ENCODE measurements around the gene CLDND2. TPM values are rescaled to one million over a fixed set of nuclear protein-coding genes. Genes with fewer than 3 reads are reported as not detected.

Gene CLDND2
- total and polyA plus RNA-seq, 2 experiments from 2014 or later, result 7.7 TPM; not detected in 1

DNA sequence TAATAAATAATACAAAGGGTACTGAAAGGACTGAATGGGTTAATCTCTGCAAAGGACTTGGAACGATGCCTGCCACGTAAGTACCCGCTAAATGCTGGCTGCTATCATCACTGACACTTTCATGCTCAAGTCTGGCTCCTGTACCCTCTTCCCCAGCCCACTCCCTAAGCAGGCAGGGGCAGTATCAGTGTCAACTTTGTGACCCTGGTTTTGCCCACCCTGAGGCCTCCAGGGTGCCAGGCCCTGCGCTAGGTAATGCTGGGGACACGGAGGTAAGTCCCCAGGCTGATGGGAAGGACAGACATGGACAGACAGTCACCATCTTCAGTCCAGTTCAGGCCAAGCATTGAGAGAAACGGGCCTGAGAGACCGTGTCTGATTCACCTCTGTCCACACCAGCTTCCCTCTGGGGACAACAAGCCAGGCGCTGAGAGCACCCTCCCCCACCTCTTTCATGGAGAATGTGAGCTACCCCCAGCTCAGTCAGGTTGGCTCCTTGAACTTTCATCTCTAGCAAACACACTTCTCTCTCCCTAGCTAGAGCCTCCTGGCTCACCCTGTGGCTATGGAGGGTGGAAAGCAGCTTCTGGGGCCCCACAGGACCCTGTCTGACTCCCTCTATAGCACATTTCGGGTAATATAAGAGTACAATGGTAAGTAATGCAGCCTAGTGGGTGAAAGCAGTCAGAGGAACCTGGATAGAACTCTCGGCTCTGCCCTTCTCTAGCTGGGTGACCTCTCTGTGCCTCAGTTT lies 3.4 kb downstream of the CLDND2 start:
- Mint-ChIP-seq H3K4me1 (peaks cover 25% of the 10 kb centered on the region), H3K9me3 (no peaks in the 10 kb centered on the region; the same call in 2 of the 3 replicates), H3K27ac (peak overlapping the region; percentile 87), H3K4me3 (peak overlapping the region; percentile 99), H3K36me3 (ENCODE audit: low read depth) (no peaks in the 10 kb centered on the region; the same call in 2 of the 3 replicates), H3K27me3 (ENCODE audit: insufficient read depth, low read depth, poor library complexity) (peaks cover 15% of the 10 kb centered on the region)
- Histone ChIP-seq H3K4me2 (peak overlapping the region; percentile 98), H3K4me1 (ENCODE audit: insufficient read depth) (peaks cover 15% of the 10 kb centered on the region; the same call in 1 of the 2 replicates), H3K27me3 (ENCODE audit: insufficient read depth) (no peaks in the 10 kb centered on the region), H3F3A (replicated peaks; ENCODE audit: low read depth) (no peaks in the 10 kb centered on the region; the same call in 1 of the 2 replicates), H3K36me3 (ENCODE audit: insufficient read depth) (no peaks in the 10 kb centered on the region), H4K20me1 (replicated peaks; ENCODE audit: insufficient read depth) (no peaks in the 10 kb centered on the region), H3K9me2 (ENCODE audit: insufficient read depth) (no peaks in the 10 kb centered on the region), H3K4me3 (peak overlapping the region; percentile 81), H3K79me2 (replicated peaks; ENCODE audit: insufficient read depth) (0 out of 2 replicates have a peak, but pooled peaks cover 4% of the 10 kb centered on the region), H2AFZ (peak overlapping the region; percentile 94; the same call in 1 of the 2 replicates), H3K27ac (ENCODE audit: low read depth) (0 out of 2 replicates have a peak overlapping the region, but pooled peaks have one; percentile 24)
- TF ChIP-seq STAT1 (IDR thresholded peaks at IDR 0.05; ENCODE audit: unreplicated experiment) (no peak), POLR2AphosphoS5 (IDR thresholded peaks at IDR 0.05; ENCODE audit: low read depth) (no peak), JUNB (IDR thresholded peaks at IDR 0.05; ENCODE audit: unreplicated experiment) (no peak)
- TF ChIP-seq, protein P1, sequence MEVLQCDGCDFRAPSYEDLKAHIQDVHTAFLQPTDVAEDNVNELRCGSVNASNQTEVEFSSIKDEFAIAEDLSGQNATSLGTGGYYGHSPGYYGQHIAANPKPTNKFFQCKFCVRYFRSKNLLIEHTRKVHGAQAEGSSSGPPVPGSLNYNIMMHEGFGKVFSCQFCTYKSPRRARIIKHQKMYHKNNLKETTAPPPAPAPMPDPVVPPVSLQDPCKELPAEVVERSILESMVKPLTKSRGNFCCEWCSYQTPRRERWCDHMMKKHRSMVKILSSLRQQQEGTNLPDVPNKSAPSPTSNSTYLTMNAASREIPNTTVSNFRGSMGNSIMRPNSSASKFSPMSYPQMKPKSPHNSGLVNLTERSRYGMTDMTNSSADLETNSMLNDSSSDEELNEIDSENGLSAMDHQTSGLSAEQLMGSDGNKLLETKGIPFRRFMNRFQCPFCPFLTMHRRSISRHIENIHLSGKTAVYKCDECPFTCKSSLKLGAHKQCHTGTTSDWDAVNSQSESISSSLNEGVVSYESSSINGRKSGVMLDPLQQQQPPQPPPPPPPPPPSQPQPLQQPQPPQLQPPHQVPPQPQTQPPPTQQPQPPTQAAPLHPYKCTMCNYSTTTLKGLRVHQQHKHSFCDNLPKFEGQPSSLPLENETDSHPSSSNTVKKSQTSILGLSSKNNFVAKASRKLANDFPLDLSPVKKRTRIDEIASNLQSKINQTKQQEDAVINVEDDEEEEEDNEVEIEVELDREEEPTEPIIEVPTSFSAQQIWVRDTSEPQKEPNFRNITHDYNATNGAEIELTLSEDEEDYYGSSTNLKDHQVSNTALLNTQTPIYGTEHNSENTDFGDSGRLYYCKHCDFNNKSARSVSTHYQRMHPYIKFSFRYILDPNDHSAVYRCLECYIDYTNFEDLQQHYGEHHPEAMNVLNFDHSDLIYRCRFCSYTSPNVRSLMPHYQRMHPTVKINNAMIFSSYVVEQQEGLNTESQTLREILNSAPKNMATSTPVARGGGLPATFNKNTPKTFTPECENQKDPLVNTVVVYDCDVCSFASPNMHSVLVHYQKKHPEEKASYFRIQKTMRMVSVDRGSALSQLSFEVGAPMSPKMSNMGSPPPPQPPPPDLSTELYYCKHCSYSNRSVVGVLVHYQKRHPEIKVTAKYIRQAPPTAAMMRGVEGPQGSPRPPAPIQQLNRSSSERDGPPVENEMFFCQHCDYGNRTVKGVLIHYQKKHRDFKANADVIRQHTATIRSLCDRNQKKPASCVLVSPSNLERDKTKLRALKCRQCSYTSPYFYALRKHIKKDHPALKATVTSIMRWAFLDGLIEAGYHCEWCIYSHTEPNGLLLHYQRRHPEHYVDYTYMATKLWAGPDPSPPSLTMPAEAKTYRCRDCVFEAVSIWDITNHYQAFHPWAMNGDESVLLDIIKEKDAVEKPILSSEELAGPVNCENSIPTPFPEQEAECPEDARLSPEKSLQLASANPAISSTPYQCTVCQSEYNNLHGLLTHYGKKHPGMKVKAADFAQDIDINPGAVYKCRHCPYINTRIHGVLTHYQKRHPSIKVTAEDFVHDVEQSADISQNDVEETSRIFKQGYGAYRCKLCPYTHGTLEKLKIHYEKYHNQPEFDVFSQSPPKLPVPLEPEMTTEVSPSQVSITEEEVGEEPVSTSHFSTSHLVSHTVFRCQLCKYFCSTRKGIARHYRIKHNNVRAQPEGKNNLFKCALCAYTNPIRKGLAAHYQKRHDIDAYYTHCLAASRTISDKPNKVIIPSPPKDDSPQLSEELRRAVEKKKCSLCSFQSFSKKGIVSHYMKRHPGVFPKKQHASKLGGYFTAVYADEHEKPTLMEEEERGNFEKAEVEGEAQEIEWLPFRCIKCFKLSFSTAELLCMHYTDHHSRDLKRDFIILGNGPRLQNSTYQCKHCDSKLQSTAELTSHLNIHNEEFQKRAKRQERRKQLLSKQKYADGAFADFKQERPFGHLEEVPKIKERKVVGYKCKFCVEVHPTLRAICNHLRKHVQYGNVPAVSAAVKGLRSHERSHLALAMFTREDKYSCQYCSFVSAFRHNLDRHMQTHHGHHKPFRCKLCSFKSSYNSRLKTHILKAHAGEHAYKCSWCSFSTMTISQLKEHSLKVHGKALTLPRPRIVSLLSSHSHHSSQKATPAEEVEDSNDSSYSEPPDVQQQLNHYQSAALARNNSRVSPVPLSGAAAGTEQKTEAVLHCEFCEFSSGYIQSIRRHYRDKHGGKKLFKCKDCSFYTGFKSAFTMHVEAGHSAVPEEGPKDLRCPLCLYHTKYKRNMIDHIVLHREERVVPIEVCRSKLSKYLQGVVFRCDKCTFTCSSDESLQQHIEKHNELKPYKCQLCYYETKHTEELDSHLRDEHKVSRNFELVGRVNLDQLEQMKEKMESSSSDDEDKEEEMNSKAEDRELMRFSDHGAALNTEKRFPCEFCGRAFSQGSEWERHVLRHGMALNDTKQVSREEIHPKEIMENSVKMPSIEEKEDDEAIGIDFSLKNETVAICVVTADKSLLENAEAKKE (CRISPR knock-in tag; IDR thresholded peaks at IDR 0.05), result no peak
- TF ChIP-seq, protein P2, sequence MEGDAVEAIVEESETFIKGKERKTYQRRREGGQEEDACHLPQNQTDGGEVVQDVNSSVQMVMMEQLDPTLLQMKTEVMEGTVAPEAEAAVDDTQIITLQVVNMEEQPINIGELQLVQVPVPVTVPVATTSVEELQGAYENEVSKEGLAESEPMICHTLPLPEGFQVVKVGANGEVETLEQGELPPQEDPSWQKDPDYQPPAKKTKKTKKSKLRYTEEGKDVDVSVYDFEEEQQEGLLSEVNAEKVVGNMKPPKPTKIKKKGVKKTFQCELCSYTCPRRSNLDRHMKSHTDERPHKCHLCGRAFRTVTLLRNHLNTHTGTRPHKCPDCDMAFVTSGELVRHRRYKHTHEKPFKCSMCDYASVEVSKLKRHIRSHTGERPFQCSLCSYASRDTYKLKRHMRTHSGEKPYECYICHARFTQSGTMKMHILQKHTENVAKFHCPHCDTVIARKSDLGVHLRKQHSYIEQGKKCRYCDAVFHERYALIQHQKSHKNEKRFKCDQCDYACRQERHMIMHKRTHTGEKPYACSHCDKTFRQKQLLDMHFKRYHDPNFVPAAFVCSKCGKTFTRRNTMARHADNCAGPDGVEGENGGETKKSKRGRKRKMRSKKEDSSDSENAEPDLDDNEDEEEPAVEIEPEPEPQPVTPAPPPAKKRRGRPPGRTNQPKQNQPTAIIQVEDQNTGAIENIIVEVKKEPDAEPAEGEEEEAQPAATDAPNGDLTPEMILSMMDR (conservative IDR thresholded peaks at IDR 0.05; ENCODE audit: low read depth in 2 of 2), result no peak
- TF ChIP-seq, protein P3, sequence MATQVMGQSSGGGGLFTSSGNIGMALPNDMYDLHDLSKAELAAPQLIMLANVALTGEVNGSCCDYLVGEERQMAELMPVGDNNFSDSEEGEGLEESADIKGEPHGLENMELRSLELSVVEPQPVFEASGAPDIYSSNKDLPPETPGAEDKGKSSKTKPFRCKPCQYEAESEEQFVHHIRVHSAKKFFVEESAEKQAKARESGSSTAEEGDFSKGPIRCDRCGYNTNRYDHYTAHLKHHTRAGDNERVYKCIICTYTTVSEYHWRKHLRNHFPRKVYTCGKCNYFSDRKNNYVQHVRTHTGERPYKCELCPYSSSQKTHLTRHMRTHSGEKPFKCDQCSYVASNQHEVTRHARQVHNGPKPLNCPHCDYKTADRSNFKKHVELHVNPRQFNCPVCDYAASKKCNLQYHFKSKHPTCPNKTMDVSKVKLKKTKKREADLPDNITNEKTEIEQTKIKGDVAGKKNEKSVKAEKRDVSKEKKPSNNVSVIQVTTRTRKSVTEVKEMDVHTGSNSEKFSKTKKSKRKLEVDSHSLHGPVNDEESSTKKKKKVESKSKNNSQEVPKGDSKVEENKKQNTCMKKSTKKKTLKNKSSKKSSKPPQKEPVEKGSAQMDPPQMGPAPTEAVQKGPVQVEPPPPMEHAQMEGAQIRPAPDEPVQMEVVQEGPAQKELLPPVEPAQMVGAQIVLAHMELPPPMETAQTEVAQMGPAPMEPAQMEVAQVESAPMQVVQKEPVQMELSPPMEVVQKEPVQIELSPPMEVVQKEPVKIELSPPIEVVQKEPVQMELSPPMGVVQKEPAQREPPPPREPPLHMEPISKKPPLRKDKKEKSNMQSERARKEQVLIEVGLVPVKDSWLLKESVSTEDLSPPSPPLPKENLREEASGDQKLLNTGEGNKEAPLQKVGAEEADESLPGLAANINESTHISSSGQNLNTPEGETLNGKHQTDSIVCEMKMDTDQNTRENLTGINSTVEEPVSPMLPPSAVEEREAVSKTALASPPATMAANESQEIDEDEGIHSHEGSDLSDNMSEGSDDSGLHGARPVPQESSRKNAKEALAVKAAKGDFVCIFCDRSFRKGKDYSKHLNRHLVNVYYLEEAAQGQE (IDR thresholded peaks at IDR 0.05; ENCODE audit: unreplicated experiment), result no peak
- DNase-seq (ENCODE audit: low spot score) (peak; percentile 39), ATAC-seq (no peak)

Measured in GM23338 (cell line).